Tibial nerve (tissue), 4 donors: ENCODE measurements around the gene SVIL. TPM values are rescaled to one million over a fixed set of nuclear protein-coding genes. Genes with fewer than 3 reads are reported as not detected.

ENCODE experiments used
- DNase-seq, 2 donors: peaks; one replicate each; pipeline ENCODE4 v3.0.0-alpha.2; 2019; ENCODE audit warnings: low spot score in 2 of 2
- H3K27ac ChIP-seq, 4 donors: fragments of 200-600 bp; sonication (generic) in 3 of 4; one replicate each; pipeline ENCODE4 v1.5.1; 2017 to 2019; ENCODE audit warnings: mild to moderate bottlenecking in 1 of 4
- H3K27me3 ChIP-seq, 2 donors: fragments of 200-600 bp; sonication (generic) in 1 of 2; one replicate each; pipeline versions ENCODE4 v1.5.1 to v1.6.0; 2017 to 2019
- H3K36me3 ChIP-seq, 3 donors: fragments of 200-600 bp; sonication (generic); one replicate each; pipeline ENCODE4 v1.5.1; 2018 to 2019
- H3K4me1 ChIP-seq, 4 donors: fragments of 200-600 bp; sonication (generic) in 3 of 4; one replicate each; pipeline ENCODE4 v1.5.1; 2017 to 2019
- H3K4me3 ChIP-seq, 4 donors: fragments of 200-600 bp; sonication (generic) in 3 of 4; one replicate each; pipeline ENCODE4 v1.5.1; 2017 to 2019; ENCODE audit warnings: mild to moderate bottlenecking in 1 of 4, moderate library complexity in 1 of 4
- H3K9me3 ChIP-seq, 4 donors: fragments of 200-600 bp; sonication (generic) in 3 of 4; one replicate each; pipeline ENCODE4 v1.5.1; 2017 to 2019
- CTCF ChIP-seq, 5 experiments: fragments of 200-600 bp in 3 of 5; fragments of 450-650 bp in 2 of 5; sonication (generic) in 3 of 5; IDR thresholded peaks; one replicate each; pipeline ENCODE4 v1.5.1; 2016 to 2019; ENCODE audit warnings: antibody characterized with exemption in 5 of 5, mild to moderate bottlenecking in 3 of 5, moderate library complexity in 2 of 5
- EP300 ChIP-seq, 2 donors: sonication (generic); formaldehyde crosslinking; IDR thresholded peaks; one replicate each; pipeline ENCODE4 v1.6.1; 2017; ENCODE audit warnings: antibody characterized with exemption in 2 of 2, mild to moderate bottlenecking in 1 of 2
- POLR2A ChIP-seq, 2 donors: fragments of 450-650 bp; IDR thresholded peaks; one replicate each; pipeline ENCODE4 v1.6.1; 2017; ENCODE audit warnings: antibody characterized with exemption in 2 of 2, mild to moderate bottlenecking in 2 of 2, moderate library complexity in 2 of 2
- WGBS, 2 donors: methylation state at CpG; one replicate each; pipeline ENCODE4 v1.1.5; 2018; 5-methylcytosine and 5-hydroxymethylcytosine counted together
- total RNA-seq, 4 donors: library from RNA; depleted of rRNA; stranded (reverse); fragments of >200 nt; gene quantifications; one replicate each; pipeline ENCODE4 v1.1.0, GENCODE V29; 2016

The SVIL gene
- total RNA-seq, 4 donors from 2014 or later, result 23.6 to 32.0 (median 26.0) TPM

DNA sequence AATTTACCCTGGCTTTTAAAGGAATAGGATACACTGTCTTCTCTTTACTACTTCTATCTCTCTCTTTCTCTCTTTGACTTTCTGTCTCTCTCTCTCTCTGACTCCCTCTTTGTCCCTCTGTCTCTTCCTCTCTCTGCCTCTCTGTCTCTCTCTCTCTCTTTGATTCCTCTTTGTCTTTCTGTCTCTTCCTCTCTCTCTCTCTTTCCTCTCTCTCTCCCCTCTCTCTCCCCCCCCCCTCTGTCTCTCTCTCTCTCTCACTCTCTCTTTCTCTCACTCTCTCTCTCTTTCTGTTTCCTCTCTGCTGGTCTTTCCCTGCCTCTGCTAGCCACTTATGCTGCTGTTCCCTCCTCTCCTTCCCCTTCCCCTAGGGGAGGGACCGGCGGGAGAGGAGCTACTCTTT lies 196.9 kb downstream of the SVIL start:
- Histone ChIP-seq H3K4me1 (no peaks in the 10 kb centered on the region), H3K36me3 (peaks cover 0 to 24% (median 0%) of the 10 kb centered on the region in 3 donors), H3K27me3 (no peaks in the 10 kb centered on the region), H3K9me3 (peaks cover 0 to 26% (median 5%) of the 10 kb centered on the region in 4 donors), H3K4me3 (no peak overlapping the region), H3K27ac (no peak overlapping the region)
- 90 to 100% methylated on average over 2 of the region's 2 CpGs for WGBS, 2 donors
- DNase-seq, result no peak
- TF ChIP-seq EP300 (IDR thresholded peaks at IDR 0.05), result no peak
- no peak for TF ChIP-seq CTCF (IDR thresholded peaks at IDR 0.05)
- no peak for TF ChIP-seq POLR2A (IDR thresholded peaks at IDR 0.05)

DNA sequence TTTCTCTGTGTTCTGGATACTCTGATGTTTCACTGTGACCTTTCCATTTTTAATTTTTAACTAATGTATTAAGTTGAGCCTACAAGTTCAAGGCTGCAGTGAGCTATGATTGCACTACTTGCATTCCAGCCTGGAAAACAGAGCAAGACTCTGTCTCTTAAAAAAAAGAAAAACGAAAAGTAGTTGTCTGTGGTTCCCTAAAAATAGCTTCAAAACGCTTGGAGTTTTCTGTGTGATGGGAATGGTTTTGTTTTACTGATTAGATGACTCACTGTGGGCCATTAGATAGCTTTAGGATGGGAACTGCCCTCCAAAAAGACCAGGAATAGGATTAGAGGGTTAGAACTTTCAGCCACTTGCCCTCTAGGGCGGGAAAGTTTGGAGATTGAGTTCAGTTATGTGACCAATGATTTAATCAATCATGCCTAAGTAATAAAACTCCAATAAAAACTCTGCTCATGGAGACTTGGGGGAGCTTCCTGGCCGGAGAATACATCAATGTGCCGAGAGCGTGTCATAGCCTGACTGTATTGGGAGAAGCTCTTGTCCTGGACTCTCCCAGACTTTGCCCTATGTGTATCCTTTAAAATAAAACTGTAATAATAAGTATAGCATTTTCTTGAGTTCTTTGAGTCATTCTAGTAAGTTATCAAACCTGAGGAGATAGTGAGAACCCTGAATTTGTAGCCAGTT lies 198.8 kb downstream of the SVIL start:
- 76 to 78% methylated on average over 6 of the region's 6 CpGs for WGBS, 2 donors
- no peak for DNase-seq
- Histone ChIP-seq H3K4me3 (no peak overlapping the region), H3K27me3 (no peaks in the 10 kb centered on the region), H3K27ac (no peak overlapping the region), H3K36me3 (peaks cover 0 to 24% (median 0%) of the 10 kb centered on the region in 3 donors), H3K9me3 (peaks cover 0 to 26% (median 5%) of the 10 kb centered on the region in 4 donors), H3K4me1 (peaks cover 0 to 11% (median 0%) of the 10 kb centered on the region in 4 donors)
- TF ChIP-seq POLR2A (IDR thresholded peaks at IDR 0.05) (no peak), EP300 (IDR thresholded peaks at IDR 0.05) (no peak), CTCF (IDR thresholded peaks at IDR 0.05) (no peak)

DNA sequence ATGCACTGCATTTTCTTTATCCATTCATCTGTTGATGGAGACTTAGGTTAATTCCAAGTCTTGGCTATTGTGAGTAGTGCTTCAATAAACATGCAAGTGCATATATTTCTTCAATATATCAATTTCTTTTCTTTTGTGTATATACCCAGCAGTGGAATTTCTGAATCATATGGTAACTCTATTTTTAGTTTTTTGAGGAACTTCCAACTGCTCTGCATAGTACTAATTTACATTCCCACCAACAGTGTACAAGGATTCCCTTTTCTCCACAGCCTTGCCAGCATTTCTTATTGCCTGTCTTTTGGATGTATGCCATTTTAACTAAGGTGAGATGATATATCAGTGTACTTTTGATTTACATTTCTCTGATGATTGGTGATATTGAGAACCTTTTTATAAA lies 200.7 kb downstream of the SVIL start:
- Histone ChIP-seq H3K27ac (no peak overlapping the region), H3K36me3 (peaks cover 0 to 18% (median 0%) of the 10 kb centered on the region in 3 donors), H3K4me1 (peaks cover 0 to 14% (median 0%) of the 10 kb centered on the region in 4 donors), H3K9me3 (peaks cover 0 to 22% (median 5%) of the 10 kb centered on the region in 4 donors), H3K27me3 (no peaks in the 10 kb centered on the region), H3K4me3 (no peak overlapping the region)
- TF ChIP-seq EP300 (IDR thresholded peaks at IDR 0.05) (no peak), POLR2A (IDR thresholded peaks at IDR 0.05) (no peak), CTCF (IDR thresholded peaks at IDR 0.05) (no peak)
- DNase-seq, result no peak

- no peak for DNase-seq
- no peaks in the 10 kb centered on the region for H3K27me3 ChIP-seq
- H3K9me3 ChIP-seq, result no peaks in the 10 kb centered on the region
- peaks cover 0 to 34% (median 0%) of the 10 kb centered on the region in 4 donors for H3K4me1 ChIP-seq
- H3K4me3 ChIP-seq, result no peak overlapping the region
- 71 to 77% methylated on average over 1 of the region's 1 CpG for WGBS, 2 donors
- H3K36me3 ChIP-seq, result peaks cover 0 to 6% (median 0%) of the 10 kb centered on the region in 3 donors
- H3K27ac ChIP-seq, result no peak overlapping the region
- TF ChIP-seq EP300 (IDR thresholded peaks at IDR 0.05), result no peak
- no peak for TF ChIP-seq POLR2A (IDR thresholded peaks at IDR 0.05)
- TF ChIP-seq CTCF (IDR thresholded peaks at IDR 0.05), result no peak
Observed at GRCh38 chr10:29431711-29432110, 203.1 kb downstream of the SVIL start.

DNA sequence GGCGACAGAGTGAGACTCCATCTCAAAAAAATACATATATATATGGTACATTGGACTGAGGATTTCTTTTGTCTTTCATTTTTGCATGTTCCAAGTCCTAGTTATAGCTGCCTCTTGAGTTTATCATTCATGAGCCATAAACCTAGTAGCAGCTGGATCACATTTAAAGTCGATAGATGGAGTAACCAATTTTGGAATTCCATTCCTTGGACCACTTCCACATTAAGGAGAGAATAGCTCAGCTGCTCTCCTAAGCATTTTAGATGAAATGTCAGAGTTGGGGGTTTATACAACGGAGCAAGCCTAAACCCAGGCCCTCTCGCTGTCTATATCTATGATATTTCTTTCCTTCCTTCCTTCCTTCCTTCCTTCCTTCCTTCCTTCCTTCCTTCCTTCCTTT lies 204.7 kb downstream of the SVIL start:
- Histone ChIP-seq H3K4me3 (no peak overlapping the region), H3K36me3 (no peaks in the 10 kb centered on the region), H3K27ac (no peak overlapping the region), H3K9me3 (no peaks in the 10 kb centered on the region), H3K4me1 (peaks cover 0 to 36% (median 0%) of the 10 kb centered on the region in 4 donors), H3K27me3 (no peaks in the 10 kb centered on the region)
- DNase-seq, result no peak
- no peak for TF ChIP-seq POLR2A (IDR thresholded peaks at IDR 0.05)
- no peak for TF ChIP-seq EP300 (IDR thresholded peaks at IDR 0.05)
- no peak for TF ChIP-seq CTCF (IDR thresholded peaks at IDR 0.05)
- 70 to 82% methylated on average over 4 of the region's 4 CpGs for whole genome bisulfite sequencing, 2 donors
